ENCODE measurements around the gene PTPRN2. TPM values are rescaled to one million over a fixed set of nuclear protein-coding genes. Genes with fewer than 3 reads are reported as not detected.

The PTPRN2 gene
- total and polyA plus RNA-seq, 2 donors, result 1.7 to 1.9 TPM

- no peaks in the 10 kb centered on the region for H3K4me1 ChIP-seq (ENCODE audit: control insufficient read depth in 2 of 2, insufficient read depth in 2 of 2, low read length in 2 of 2)
- no peak overlapping the region for H3K27ac ChIP-seq (ENCODE audit: low read depth in 1 of 2, low read length in 1 of 2)
- no peaks in the 10 kb centered on the region for H3K36me3 ChIP-seq (ENCODE audit: control insufficient read depth in 2 of 2, insufficient read depth in 2 of 2, low read length in 1 of 2)
- no peak for DNase-seq (ENCODE audit: low read depth in 6 of 9, low spot score in 9 of 9)
- no peaks in the 10 kb centered on the region for H3K9me3 ChIP-seq (ENCODE audit: control insufficient read depth in 2 of 2, insufficient read depth in 1 of 2, low read length in 1 of 2)
- WGBS, result 96% methylated on average over 4 of the region's 4 CpGs
- H3K4me3 ChIP-seq (ENCODE audit: low read length in 2 of 2), result no peak overlapping the region
- H3K27me3 ChIP-seq (ENCODE audit: control insufficient read depth in 2 of 2, insufficient read depth in 1 of 2, low read length in 1 of 2), result peaks cover 0 to 10% of the 10 kb centered on the region in 2 donors
Measured at GRCh38 chr7:158499082-158499455, 88.6 kb downstream of the PTPRN2 start.

- H3K9me3 ChIP-seq (ENCODE audit: control insufficient read depth in 2 of 2, insufficient read depth in 1 of 2, low read length in 1 of 2), result no peaks in the 10 kb centered on the region
- H3K4me1 ChIP-seq (ENCODE audit: control insufficient read depth in 2 of 2, insufficient read depth in 2 of 2, low read length in 2 of 2), result no peaks in the 10 kb centered on the region
- no peak overlapping the region for H3K27ac ChIP-seq (ENCODE audit: low read depth in 1 of 2, low read length in 1 of 2)
- WGBS, result 81% methylated on average over 11 of the region's 11 CpGs
- no peak for DNase-seq (ENCODE audit: low read depth in 6 of 9, low spot score in 9 of 9)
- peaks cover 0 to 10% of the 10 kb centered on the region in 2 donors for H3K27me3 ChIP-seq (ENCODE audit: control insufficient read depth in 2 of 2, insufficient read depth in 1 of 2, low read length in 1 of 2)
- no peak overlapping the region for H3K4me3 ChIP-seq (ENCODE audit: low read length in 2 of 2)
- H3K36me3 ChIP-seq (ENCODE audit: control insufficient read depth in 2 of 2, insufficient read depth in 2 of 2, low read length in 1 of 2), result no peaks in the 10 kb centered on the region
Measured at GRCh38 chr7:158498443-158499081, 89.1 kb downstream of the PTPRN2 start.

GRCh38 chr7:158497627-158498026 lies 90.0 kb downstream of the PTPRN2 start:
- WGBS, result 86% methylated on average over 9 of the region's 9 CpGs
- Histone ChIP-seq H3K36me3 (ENCODE audit: control insufficient read depth in 2 of 2, insufficient read depth in 2 of 2, low read length in 1 of 2) (no peaks in the 10 kb centered on the region), H3K4me1 (ENCODE audit: control insufficient read depth in 2 of 2, insufficient read depth in 2 of 2, low read length in 2 of 2) (no peaks in the 10 kb centered on the region), H3K4me3 (ENCODE audit: low read length in 2 of 2) (no peak overlapping the region), H3K27me3 (ENCODE audit: control insufficient read depth in 2 of 2, insufficient read depth in 1 of 2, low read length in 1 of 2) (peaks cover 0 to 10% of the 10 kb centered on the region in 2 donors), H3K27ac (ENCODE audit: low read depth in 1 of 2, low read length in 1 of 2) (no peak overlapping the region), H3K9me3 (ENCODE audit: control insufficient read depth in 2 of 2, insufficient read depth in 1 of 2, low read length in 1 of 2) (no peaks in the 10 kb centered on the region)
- DNase-seq (ENCODE audit: low read depth in 6 of 9, low spot score in 9 of 9), result no peak

GRCh38 chr7:158495786-158496185 lies 91.8 kb downstream of the PTPRN2 start:
- Histone ChIP-seq H3K27ac (ENCODE audit: low read depth in 1 of 2, low read length in 1 of 2) (no peak overlapping the region), H3K27me3 (ENCODE audit: control insufficient read depth in 2 of 2, insufficient read depth in 1 of 2, low read length in 1 of 2) (peaks cover 0 to 10% of the 10 kb centered on the region in 2 donors), H3K36me3 (ENCODE audit: control insufficient read depth in 2 of 2, insufficient read depth in 2 of 2, low read length in 1 of 2) (no peaks in the 10 kb centered on the region), H3K4me3 (ENCODE audit: low read length in 2 of 2) (no peak overlapping the region), H3K4me1 (ENCODE audit: control insufficient read depth in 2 of 2, insufficient read depth in 2 of 2, low read length in 2 of 2) (no peaks in the 10 kb centered on the region), H3K9me3 (ENCODE audit: control insufficient read depth in 2 of 2, insufficient read depth in 1 of 2, low read length in 1 of 2) (no peaks in the 10 kb centered on the region)
- DNase-seq (ENCODE audit: low read depth in 6 of 9, low spot score in 9 of 9), result no peak
- WGBS, result 14% methylated on average over 6 of the region's 6 CpGs

GRCh38 chr7:158495216-158495615 lies 92.4 kb downstream of the PTPRN2 start:
- DNase-seq (ENCODE audit: low read depth in 6 of 9, low spot score in 9 of 9), result peak in 1 of 9 donors; percentile 14
- Histone ChIP-seq H3K9me3 (ENCODE audit: control insufficient read depth in 2 of 2, insufficient read depth in 1 of 2, low read length in 1 of 2) (no peaks in the 10 kb centered on the region), H3K4me3 (ENCODE audit: low read length in 2 of 2) (no peak overlapping the region), H3K4me1 (ENCODE audit: control insufficient read depth in 2 of 2, insufficient read depth in 2 of 2, low read length in 2 of 2) (no peaks in the 10 kb centered on the region), H3K36me3 (ENCODE audit: control insufficient read depth in 2 of 2, insufficient read depth in 2 of 2, low read length in 1 of 2) (no peaks in the 10 kb centered on the region), H3K27ac (ENCODE audit: low read depth in 1 of 2, low read length in 1 of 2) (no peak overlapping the region), H3K27me3 (ENCODE audit: control insufficient read depth in 2 of 2, insufficient read depth in 1 of 2, low read length in 1 of 2) (peaks cover 0 to 10% of the 10 kb centered on the region in 2 donors)
- 51% methylated on average over 5 of the region's 5 CpGs for WGBS

- DNase-seq (ENCODE audit: low read depth in 6 of 9, low spot score in 9 of 9), result no peak
- Histone ChIP-seq H3K4me3 (ENCODE audit: low read length in 2 of 2) (no peak overlapping the region), H3K36me3 (ENCODE audit: control insufficient read depth in 2 of 2, insufficient read depth in 2 of 2, low read length in 1 of 2) (no peaks in the 10 kb centered on the region), H3K4me1 (ENCODE audit: control insufficient read depth in 2 of 2, insufficient read depth in 2 of 2, low read length in 2 of 2) (no peaks in the 10 kb centered on the region), H3K9me3 (ENCODE audit: control insufficient read depth in 2 of 2, insufficient read depth in 1 of 2, low read length in 1 of 2) (no peaks in the 10 kb centered on the region), H3K27me3 (ENCODE audit: control insufficient read depth in 2 of 2, insufficient read depth in 1 of 2, low read length in 1 of 2) (peaks cover 0 to 10% of the 10 kb centered on the region in 2 donors), H3K27ac (ENCODE audit: low read depth in 1 of 2, low read length in 1 of 2) (no peak overlapping the region)
- 65% methylated on average over 9 of the region's 9 CpGs for WGBS
Measured at GRCh38 chr7:158494643-158495042, 93.0 kb downstream of the PTPRN2 start.

GRCh38 chr7:158494162-158494586 lies 93.4 kb downstream of the PTPRN2 start:
- no peak overlapping the region for H3K27ac ChIP-seq (ENCODE audit: low read depth in 1 of 2, low read length in 1 of 2)
- 49% methylated on average over 7 of the region's 7 CpGs for WGBS
- DNase-seq (ENCODE audit: low read depth in 6 of 9, low spot score in 9 of 9), result no peak
- no peaks in the 10 kb centered on the region for H3K36me3 ChIP-seq (ENCODE audit: control insufficient read depth in 2 of 2, insufficient read depth in 2 of 2, low read length in 1 of 2)
- H3K27me3 ChIP-seq (ENCODE audit: control insufficient read depth in 2 of 2, insufficient read depth in 1 of 2, low read length in 1 of 2), result peaks cover 0 to 10% of the 10 kb centered on the region in 2 donors
- H3K4me1 ChIP-seq (ENCODE audit: control insufficient read depth in 2 of 2, insufficient read depth in 2 of 2, low read length in 2 of 2), result no peaks in the 10 kb centered on the region
- no peaks in the 10 kb centered on the region for H3K9me3 ChIP-seq (ENCODE audit: control insufficient read depth in 2 of 2, insufficient read depth in 1 of 2, low read length in 1 of 2)
- H3K4me3 ChIP-seq (ENCODE audit: low read length in 2 of 2), result no peak overlapping the region

GRCh38 chr7:158492367-158492764 lies 95.3 kb downstream of the PTPRN2 start:
- Histone ChIP-seq H3K36me3 (ENCODE audit: control insufficient read depth in 2 of 2, insufficient read depth in 2 of 2, low read length in 1 of 2) (no peaks in the 10 kb centered on the region), H3K4me3 (ENCODE audit: low read length in 2 of 2) (no peak overlapping the region), H3K27ac (ENCODE audit: low read depth in 1 of 2, low read length in 1 of 2) (no peak overlapping the region), H3K27me3 (ENCODE audit: control insufficient read depth in 2 of 2, insufficient read depth in 1 of 2, low read length in 1 of 2) (peaks cover 0 to 7% of the 10 kb centered on the region in 2 donors), H3K4me1 (ENCODE audit: control insufficient read depth in 2 of 2, insufficient read depth in 2 of 2, low read length in 2 of 2) (no peaks in the 10 kb centered on the region), H3K9me3 (ENCODE audit: control insufficient read depth in 2 of 2, insufficient read depth in 1 of 2, low read length in 1 of 2) (no peaks in the 10 kb centered on the region)
- 89% methylated on average over 5 of the region's 5 CpGs for WGBS
- DNase-seq (ENCODE audit: low read depth in 6 of 9, low spot score in 9 of 9), result no peak

GRCh38 chr7:158491094-158491493 lies 96.5 kb downstream of the PTPRN2 start:
- Histone ChIP-seq H3K4me1 (ENCODE audit: control insufficient read depth in 2 of 2, insufficient read depth in 2 of 2, low read length in 2 of 2) (no peaks in the 10 kb centered on the region), H3K9me3 (ENCODE audit: control insufficient read depth in 2 of 2, insufficient read depth in 1 of 2, low read length in 1 of 2) (no peaks in the 10 kb centered on the region), H3K27ac (ENCODE audit: low read depth in 1 of 2, low read length in 1 of 2) (no peak overlapping the region), H3K27me3 (ENCODE audit: control insufficient read depth in 2 of 2, insufficient read depth in 1 of 2, low read length in 1 of 2) (peaks cover 0 to 7% of the 10 kb centered on the region in 2 donors), H3K4me3 (ENCODE audit: low read length in 2 of 2) (no peak overlapping the region), H3K36me3 (ENCODE audit: control insufficient read depth in 2 of 2, insufficient read depth in 2 of 2, low read length in 1 of 2) (no peaks in the 10 kb centered on the region)
- no peak for DNase-seq (ENCODE audit: low read depth in 6 of 9, low spot score in 9 of 9)
- WGBS, result 81% methylated on average over 11 of the region's 11 CpGs

Measured in thymus (tissue), 11 donors.